ENCODE results near the gene ASCC3. TPM values are rescaled to one million over a fixed set of nuclear protein-coding genes. Genes with fewer than 3 reads are reported as not detected.

The ASCC3 gene
- total RNA-seq, 1 experiment from 2014 or later = 48.2 TPM

- no peak overlapping the region for H3K4me3 ChIP-seq (ENCODE audit: low read depth, low read length)
- H3K36me3 Mint-ChIP-seq (ENCODE audit: insufficient read depth, unreplicated experiment) = peaks cover 6% of the 10 kb centered on the region
- BruUV-seq (replicated peaks) = no TSS peak
- H3K9me3 ChIP-seq = no peaks in the 10 kb centered on the region
- intact Hi-C loops (cut with micrococcal nuclease; ENCODE audit: unreplicated experiment) = no loop called here
- H3K36me3 ChIP-seq (ENCODE audit: control insufficient read depth, insufficient read depth, low read length) = no peaks in the 10 kb centered on the region
- H3K4me1 Mint-ChIP-seq (ENCODE audit: low read depth, unreplicated experiment) = no peaks in the 10 kb centered on the region
- no peaks in the 10 kb centered on the region for H3K27me3 ChIP-seq (replicated peaks; ENCODE audit: control insufficient read depth, insufficient read depth, low read length)
- ChIA-PET POLR2A (no interaction called here), CTCF (no interaction called here)
- no peaks in the 10 kb centered on the region for H3K27me3 Mint-ChIP-seq (ENCODE audit: insufficient read depth, unreplicated experiment)
- no peak for TF ChIP-seq CTCF (IDR thresholded peaks at IDR 0.05; ENCODE audit: insufficient read depth in 1 of 2, low read depth in 1 of 2, low read length in 1 of 2, severe bottlenecking in 1 of 2, unreplicated experiment in 1 of 2)
- no peaks in the 10 kb centered on the region for H3K9me3 Mint-ChIP-seq (ENCODE audit: unreplicated experiment)
- no peak for DNase-seq
- no peak overlapping the region for H3K4me3 Mint-ChIP-seq (ENCODE audit: unreplicated experiment)
- no peak overlapping the region for H3K27ac Mint-ChIP-seq (ENCODE audit: unreplicated experiment)
- no peaks in the 10 kb centered on the region for H3K4me1 ChIP-seq
Measured at GRCh38 chr6:100845676-100846075, 35.5 kb downstream of the ASCC3 start.

- no peaks in the 10 kb centered on the region for H3K27me3 Mint-ChIP-seq (ENCODE audit: insufficient read depth, unreplicated experiment)
- POLR2A ChIA-PET = no interaction called here
- H3K4me1 Mint-ChIP-seq (ENCODE audit: low read depth, unreplicated experiment) = peaks cover 2% of the 10 kb centered on the region
- no peak overlapping the region for H3K4me3 Mint-ChIP-seq (ENCODE audit: unreplicated experiment)
- TF ChIP-seq CTCF (IDR thresholded peaks at IDR 0.05; ENCODE audit: insufficient read depth in 1 of 2, low read depth in 1 of 2, low read length in 1 of 2, severe bottlenecking in 1 of 2, unreplicated experiment in 1 of 2) = no peak
- H3K9me3 Mint-ChIP-seq (ENCODE audit: unreplicated experiment) = peaks cover 7% of the 10 kb centered on the region
- intact Hi-C loops (cut with micrococcal nuclease; ENCODE audit: unreplicated experiment) = no loop called here
- H3K27me3 ChIP-seq (replicated peaks; ENCODE audit: control insufficient read depth, insufficient read depth, low read length) = no peaks in the 10 kb centered on the region
- no TSS peak for BruUV-seq (replicated peaks)
- H3K4me1 ChIP-seq = no peaks in the 10 kb centered on the region
- H3K27ac Mint-ChIP-seq (ENCODE audit: unreplicated experiment) = no peak overlapping the region
- no peak for DNase-seq
- no peaks in the 10 kb centered on the region for H3K9me3 ChIP-seq
- no peak overlapping the region for H3K4me3 ChIP-seq (ENCODE audit: low read depth, low read length)
- no peaks in the 10 kb centered on the region for H3K36me3 Mint-ChIP-seq (ENCODE audit: insufficient read depth, unreplicated experiment)
- CTCF ChIA-PET = no interaction called here
- H3K36me3 ChIP-seq (ENCODE audit: control insufficient read depth, insufficient read depth, low read length) = no peaks in the 10 kb centered on the region
Measured at GRCh38 chr6:100839419-100839818, 41.7 kb downstream of the ASCC3 start.

- BruUV-seq (replicated peaks) = no TSS peak
- H3K9me3 Mint-ChIP-seq (ENCODE audit: unreplicated experiment) = peaks cover 7% of the 10 kb centered on the region
- Histone ChIP-seq H3K27me3 (replicated peaks; ENCODE audit: control insufficient read depth, insufficient read depth, low read length) (no peaks in the 10 kb centered on the region), H3K4me3 (ENCODE audit: low read depth, low read length) (no peak overlapping the region), H3K36me3 (ENCODE audit: control insufficient read depth, insufficient read depth, low read length) (no peaks in the 10 kb centered on the region), H3K9me3 (no peaks in the 10 kb centered on the region), H3K4me1 (no peaks in the 10 kb centered on the region)
- H3K36me3 Mint-ChIP-seq (ENCODE audit: insufficient read depth, unreplicated experiment) = no peaks in the 10 kb centered on the region
- DNase-seq = no peak
- H3K4me3 Mint-ChIP-seq (ENCODE audit: unreplicated experiment) = no peak overlapping the region
- no peak for TF ChIP-seq CTCF (IDR thresholded peaks at IDR 0.05; ENCODE audit: insufficient read depth in 1 of 2, low read depth in 1 of 2, low read length in 1 of 2, severe bottlenecking in 1 of 2, unreplicated experiment in 1 of 2)
- no peak overlapping the region for H3K27ac Mint-ChIP-seq (ENCODE audit: unreplicated experiment)
- ChIA-PET CTCF (no interaction called here), POLR2A (no interaction called here)
- intact Hi-C loops (cut with micrococcal nuclease; ENCODE audit: unreplicated experiment) = no loop called here
- no peaks in the 10 kb centered on the region for H3K27me3 Mint-ChIP-seq (ENCODE audit: insufficient read depth, unreplicated experiment)
- peaks cover 5% of the 10 kb centered on the region for H3K4me1 Mint-ChIP-seq (ENCODE audit: low read depth, unreplicated experiment)
Measured at GRCh38 chr6:100838011-100838410, 43.1 kb downstream of the ASCC3 start.

Measured in Caco-2 (cell line).